Thyroid gland (tissue), 4 donors: ENCODE data around the gene CD276. TPM values are rescaled to one million over a fixed set of nuclear protein-coding genes. Genes with fewer than 3 reads are reported as not detected.

ENCODE experiments used
- DNase-seq, 2 donors: peaks; one replicate each; pipeline ENCODE4 v3.0.0-alpha.2; 2019
- H3K27ac ChIP-seq, 3 donors: fragments of 200-600 bp; sonication (generic); 1 replicate in 2 of 3; 2 replicates in 1 of 3; pipeline ENCODE4 v1.5.1; 2016 to 2019; ENCODE audit warnings: mild to moderate bottlenecking in 1 of 3, moderate library complexity in 1 of 3
- H3K27me3 ChIP-seq: fragments of 200-600 bp; sonication (generic); one replicate; pipeline ENCODE4 v1.5.1; 2019
- H3K36me3 ChIP-seq, 2 donors: fragments of 200-600 bp; sonication (generic); one replicate each; pipeline ENCODE4 v1.5.1; 2016 to 2019
- H3K4me1 ChIP-seq, 2 donors: fragments of 200-600 bp; sonication (generic); one replicate each; pipeline ENCODE4 v1.5.1; 2017 to 2019
- H3K4me3 ChIP-seq, 3 donors: fragments of 200-600 bp; sonication (generic); replicated peaks in 1 of 3; 1 replicate in 2 of 3; 2 replicates in 1 of 3; pipeline ENCODE4 v1.5.1; 2016; ENCODE audit warnings: mild to moderate bottlenecking in 1 of 3
- H3K9me3 ChIP-seq: fragments of 200-600 bp; sonication (generic); one replicate; pipeline ENCODE4 v1.5.1; 2017
- POLR2A ChIP-seq, 2 donors: fragments of 450-650 bp; IDR thresholded peaks; one replicate each; pipeline ENCODE4 v1.6.1; 2017; ENCODE audit warnings: antibody characterized with exemption in 2 of 2, mild to moderate bottlenecking in 2 of 2, moderate library complexity in 1 of 2
- WGBS, 2 donors: methylation state at CpG; one replicate each; pipeline ENCODE4 v1.1.5; 2017; 5-methylcytosine and 5-hydroxymethylcytosine counted together
- intact Hi-C: fragments of 100-400 bp; cut with DNase I; formaldehyde crosslinking; loops from one replicate; pipeline ENCODE4 v1.15.1; 2023
- total RNA-seq, 4 donors: library from RNA; depleted of rRNA; stranded (reverse); fragments of >200 nt; gene quantifications; one replicate each; pipeline ENCODE4 v1.2.3, GENCODE V29; 2016
- TF ChIP-seq, protein P1 (sequence below), 6 experiments: fragments of 200-600 bp in 3 of 6; fragments of 450-650 bp in 3 of 6; sonication (generic) in 3 of 6; IDR thresholded peaks; one replicate each; pipeline ENCODE4 v1.5.1; 2016 to 2019; ENCODE audit warnings: antibody characterized with exemption in 6 of 6, mild to moderate bottlenecking in 2 of 6, inconsistent platforms in 1 of 6, moderate library complexity in 1 of 6

CD276 gene
- total RNA-seq, 4 donors from 2014 or later: 22.6 to 39.5 (median 28.9) TPM

DNA sequence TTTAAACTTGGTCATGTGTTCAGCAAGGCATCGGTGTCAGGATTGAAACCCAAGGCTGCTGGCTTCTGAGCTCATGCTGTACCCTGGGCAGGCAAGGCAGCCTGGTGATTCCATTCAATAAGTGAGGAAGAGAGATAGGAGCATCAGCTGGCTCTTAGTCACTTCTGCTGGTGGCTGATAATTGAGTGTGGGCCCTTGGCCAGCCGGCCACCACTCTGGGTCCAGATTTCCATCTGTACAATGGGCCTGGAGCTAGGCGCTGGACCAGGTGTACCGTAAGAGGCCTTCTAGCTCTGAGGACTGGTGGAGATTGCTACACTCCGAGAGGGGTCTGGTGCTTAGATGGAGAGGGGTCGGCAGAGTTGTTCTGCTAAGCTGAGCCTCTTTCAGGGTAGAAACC is 4.3 kb downstream of the CD276 start:
- intact Hi-C loops: no loop called here

DNA sequence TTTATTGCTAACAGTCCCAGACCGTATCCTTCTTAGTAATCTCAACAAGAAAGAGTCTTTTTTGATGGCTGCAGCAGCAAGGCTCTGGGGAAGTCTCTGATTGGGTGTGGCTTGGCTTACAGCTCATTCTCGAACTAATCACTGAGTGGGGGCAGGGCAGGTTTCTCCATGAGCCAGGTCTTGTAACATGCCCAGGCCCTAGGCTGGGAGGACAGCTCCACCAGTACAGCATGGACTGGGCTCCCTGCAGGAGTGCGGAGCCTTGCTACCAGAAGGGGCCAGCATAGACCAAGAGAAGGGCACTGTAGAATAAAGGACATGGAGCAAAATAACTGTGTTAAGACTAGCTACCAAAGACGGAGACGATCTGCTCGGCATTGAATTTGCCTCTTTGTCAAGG is 7.2 kb downstream of the CD276 start:
- peaks cover 0 to 39% of the 10 kb centered on the region in 2 donors for H3K4me1 ChIP-seq
- H3K36me3 ChIP-seq: no peaks in the 10 kb centered on the region
- no peaks in the 10 kb centered on the region for H3K27me3 ChIP-seq
- no peaks in the 10 kb centered on the region for H3K9me3 ChIP-seq
- TF ChIP-seq, protein P1, sequence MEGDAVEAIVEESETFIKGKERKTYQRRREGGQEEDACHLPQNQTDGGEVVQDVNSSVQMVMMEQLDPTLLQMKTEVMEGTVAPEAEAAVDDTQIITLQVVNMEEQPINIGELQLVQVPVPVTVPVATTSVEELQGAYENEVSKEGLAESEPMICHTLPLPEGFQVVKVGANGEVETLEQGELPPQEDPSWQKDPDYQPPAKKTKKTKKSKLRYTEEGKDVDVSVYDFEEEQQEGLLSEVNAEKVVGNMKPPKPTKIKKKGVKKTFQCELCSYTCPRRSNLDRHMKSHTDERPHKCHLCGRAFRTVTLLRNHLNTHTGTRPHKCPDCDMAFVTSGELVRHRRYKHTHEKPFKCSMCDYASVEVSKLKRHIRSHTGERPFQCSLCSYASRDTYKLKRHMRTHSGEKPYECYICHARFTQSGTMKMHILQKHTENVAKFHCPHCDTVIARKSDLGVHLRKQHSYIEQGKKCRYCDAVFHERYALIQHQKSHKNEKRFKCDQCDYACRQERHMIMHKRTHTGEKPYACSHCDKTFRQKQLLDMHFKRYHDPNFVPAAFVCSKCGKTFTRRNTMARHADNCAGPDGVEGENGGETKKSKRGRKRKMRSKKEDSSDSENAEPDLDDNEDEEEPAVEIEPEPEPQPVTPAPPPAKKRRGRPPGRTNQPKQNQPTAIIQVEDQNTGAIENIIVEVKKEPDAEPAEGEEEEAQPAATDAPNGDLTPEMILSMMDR (IDR thresholded peaks at IDR 0.05): no peak
- TF ChIP-seq POLR2A (IDR thresholded peaks at IDR 0.05): no peak
- no peak overlapping the region for H3K27ac ChIP-seq
- 72 to 74% methylated on average over 6 of the region's 6 CpGs for WGBS, 2 donors
- intact Hi-C loops: no loop called here
- no peak overlapping the region for H3K4me3 ChIP-seq
- peak; percentile 31 to 34 for DNase-seq

More for the DNA sequence above, 4.3 kb downstream of the CD276 start:
- no peak for TF ChIP-seq POLR2A (IDR thresholded peaks at IDR 0.05)
- TF ChIP-seq, protein P1 (IDR thresholded peaks at IDR 0.05): no peak
- Histone ChIP-seq H3K4me1 (peaks cover 7 to 33% of the 10 kb centered on the region in 2 donors), H3K9me3 (no peaks in the 10 kb centered on the region), H3K36me3 (no peaks in the 10 kb centered on the region), H3K27me3 (no peaks in the 10 kb centered on the region), H3K27ac (peak overlapping the region in 1 of 3 donors; percentile 3), H3K4me3 (no peak overlapping the region)
- 83 to 93% methylated on average over 6 of the region's 6 CpGs for WGBS, 2 donors
- DNase-seq: no peak

DNA sequence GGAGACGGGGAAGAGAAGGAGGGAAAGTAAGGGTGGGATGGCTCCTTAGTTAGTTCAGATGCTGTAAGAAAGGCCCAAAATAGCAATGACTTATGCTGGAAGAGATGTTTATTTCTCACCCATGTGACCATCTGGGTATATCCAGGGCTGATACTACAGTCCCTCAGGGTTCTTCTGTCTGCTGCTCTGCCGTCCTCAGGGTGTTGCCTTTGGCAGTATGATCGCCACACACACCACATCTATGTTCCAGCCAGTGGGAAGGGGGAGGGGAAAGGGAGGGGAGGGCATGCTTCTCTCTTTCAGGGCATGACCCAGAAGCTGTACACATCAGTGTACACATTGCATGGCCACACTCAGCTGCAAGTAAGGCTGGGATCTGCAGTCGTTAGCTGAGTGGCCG is 10.2 kb downstream of the CD276 start:
- DNase-seq: no peak
- no peaks in the 10 kb centered on the region for H3K36me3 ChIP-seq
- 72 to 90% methylated on average over 5 of the region's 5 CpGs for WGBS, 2 donors
- peaks cover 0 to 33% of the 10 kb centered on the region in 2 donors for H3K4me1 ChIP-seq
- no peak overlapping the region for H3K4me3 ChIP-seq
- no peaks in the 10 kb centered on the region for H3K9me3 ChIP-seq
- TF ChIP-seq POLR2A (IDR thresholded peaks at IDR 0.05): no peak
- TF ChIP-seq, protein P1 (IDR thresholded peaks at IDR 0.05): no peak
- intact Hi-C loops: no loop called here
- no peaks in the 10 kb centered on the region for H3K27me3 ChIP-seq
- H3K27ac ChIP-seq: no peak overlapping the region

DNA sequence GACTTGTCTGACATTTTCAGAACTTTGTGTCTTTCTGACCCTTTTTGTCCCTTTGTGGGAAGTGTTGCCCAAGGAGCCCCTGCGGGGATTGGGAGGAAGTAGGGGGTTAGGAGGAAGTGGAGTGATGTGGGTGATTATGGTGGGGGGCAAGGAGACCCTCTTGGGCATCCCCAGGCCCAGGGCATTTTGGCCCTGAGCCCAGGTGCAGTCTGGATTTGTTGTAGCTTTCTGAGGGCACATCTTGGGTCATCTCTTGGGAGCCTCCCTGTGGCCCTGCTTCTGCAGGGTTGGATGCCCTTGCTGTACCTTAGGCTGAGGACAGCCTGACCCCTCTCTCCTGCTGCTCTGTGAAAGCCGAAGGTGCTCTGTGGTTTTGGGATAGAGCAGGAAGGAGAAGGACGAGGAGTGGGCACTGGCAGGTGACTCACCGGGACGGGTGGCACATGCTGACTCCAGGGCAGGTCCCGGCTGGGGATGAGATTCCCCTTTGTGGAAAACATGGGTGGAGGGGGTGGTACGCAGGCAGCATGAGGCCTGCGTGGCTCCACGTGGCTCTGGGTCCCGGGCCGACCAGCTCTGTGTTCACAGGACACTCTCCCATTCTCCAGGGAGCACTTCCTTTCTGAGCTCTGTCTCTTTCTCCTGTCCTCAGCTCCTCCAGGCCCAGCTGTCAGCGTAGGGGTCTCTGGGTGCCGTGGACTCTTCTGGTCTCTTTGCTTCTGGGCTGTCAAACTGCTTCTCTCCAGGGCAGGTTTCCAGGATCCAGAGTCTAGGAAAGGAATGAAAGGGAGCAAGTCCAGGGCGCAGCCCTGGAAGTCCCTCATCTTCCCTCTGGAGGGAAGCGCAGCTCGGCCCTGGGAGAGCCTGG is 11.8 kb downstream of the CD276 start:
- no peak for TF ChIP-seq POLR2A (IDR thresholded peaks at IDR 0.05)
- TF ChIP-seq, protein P1 (IDR thresholded peaks at IDR 0.05): no peak
- 69 to 73% methylated on average over 11 to 16 of the region's 16 CpGs for WGBS, 2 donors
- DNase-seq: no peak
- H3K9me3 ChIP-seq: no peaks in the 10 kb centered on the region
- H3K27me3 ChIP-seq: no peaks in the 10 kb centered on the region
- no peak overlapping the region for H3K27ac ChIP-seq
- H3K4me1 ChIP-seq: peaks cover 0 to 33% of the 10 kb centered on the region in 2 donors
- no peak overlapping the region for H3K4me3 ChIP-seq
- intact Hi-C loops: no loop called here
- H3K36me3 ChIP-seq: no peaks in the 10 kb centered on the region

DNA sequence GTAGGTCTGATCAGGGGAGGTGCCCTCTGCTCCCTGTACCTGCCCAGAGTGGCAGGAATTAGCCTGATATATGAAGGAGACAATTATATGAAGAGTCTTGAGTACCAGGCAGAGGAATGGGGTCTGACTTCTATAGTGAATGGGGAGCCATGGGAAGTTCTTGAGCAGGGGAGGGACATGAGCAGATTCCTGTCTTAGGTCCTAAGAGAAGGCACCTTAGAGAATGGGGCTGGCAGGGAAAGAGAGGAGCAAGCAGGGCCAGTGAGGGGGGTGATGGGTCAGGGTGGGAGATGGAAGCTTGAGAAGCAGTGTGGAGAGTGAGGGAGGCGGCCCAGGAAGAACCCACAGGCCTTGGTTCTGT is 12.4 kb downstream of the CD276 start:
- TF ChIP-seq, protein P1 (IDR thresholded peaks at IDR 0.05): no peak
- Histone ChIP-seq H3K9me3 (no peaks in the 10 kb centered on the region), H3K27me3 (no peaks in the 10 kb centered on the region), H3K27ac (peak overlapping the region in 1 of 3 donors; percentile 20), H3K36me3 (no peaks in the 10 kb centered on the region), H3K4me1 (peaks cover 0 to 33% of the 10 kb centered on the region in 2 donors), H3K4me3 (no peak overlapping the region)
- DNase-seq: no peak
- 88 to 92% methylated on average over 1 of the region's 1 CpG for WGBS, 2 donors
- intact Hi-C loops: no loop called here
